ENCODE results near the gene MORN1.

MORN1 gene

DNA sequence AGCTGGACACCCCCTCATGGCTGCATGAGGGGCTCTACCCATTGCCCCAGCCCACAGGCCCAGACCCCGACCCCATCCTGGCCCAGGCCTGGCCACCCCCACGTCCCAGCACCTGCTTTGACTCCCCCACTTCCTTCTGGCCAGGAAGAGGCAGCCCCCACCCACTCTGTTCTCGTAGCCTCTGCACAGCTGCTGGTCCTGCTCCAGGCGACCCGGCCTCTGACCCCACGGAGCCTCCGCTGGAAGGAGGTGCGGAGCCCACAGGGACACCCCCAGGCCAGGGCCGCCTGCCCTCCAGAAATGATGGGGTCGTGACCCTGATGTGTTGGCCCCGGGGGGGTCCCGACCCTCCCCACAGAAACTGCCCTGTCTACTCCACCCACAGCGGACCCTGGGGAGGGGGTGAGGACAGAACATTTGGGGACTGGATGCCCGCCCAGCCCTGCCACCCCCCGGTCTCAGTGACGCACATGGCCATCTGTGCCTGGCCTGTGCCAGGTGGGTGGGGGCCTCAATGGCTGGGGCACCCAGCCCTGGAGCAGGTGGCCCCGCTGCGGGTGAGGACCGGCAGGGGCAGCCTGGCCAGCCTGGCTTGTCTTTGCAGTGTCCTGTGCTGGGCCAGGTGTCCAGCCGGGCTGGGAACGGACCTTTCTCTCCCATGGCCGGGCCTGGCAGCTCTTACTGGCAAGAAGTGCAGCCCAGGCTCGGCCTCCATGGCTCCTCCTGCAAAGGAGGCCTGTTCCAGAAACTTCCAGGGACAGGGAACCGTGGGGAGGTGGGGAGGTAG is 78.6 kb downstream of the MORN1 start:
- Histone ChIP-seq H3K27me3 (replicated peaks; ENCODE audit: control insufficient read depth, insufficient read depth, low read length) (no peaks in the 10 kb centered on the region), H3K36me3 (ENCODE audit: control insufficient read depth, insufficient read depth, low read length) (0 out of 2 replicates have a peak, but pooled peaks cover 2% of the 10 kb centered on the region), H3K4me3 (replicated peaks; ENCODE audit: low read depth, low read length) (no peak overlapping the region)
- no peak for DNase-seq (ENCODE audit: extremely low read depth, insufficient read length)
- TF ChIP-seq, protein P1, sequence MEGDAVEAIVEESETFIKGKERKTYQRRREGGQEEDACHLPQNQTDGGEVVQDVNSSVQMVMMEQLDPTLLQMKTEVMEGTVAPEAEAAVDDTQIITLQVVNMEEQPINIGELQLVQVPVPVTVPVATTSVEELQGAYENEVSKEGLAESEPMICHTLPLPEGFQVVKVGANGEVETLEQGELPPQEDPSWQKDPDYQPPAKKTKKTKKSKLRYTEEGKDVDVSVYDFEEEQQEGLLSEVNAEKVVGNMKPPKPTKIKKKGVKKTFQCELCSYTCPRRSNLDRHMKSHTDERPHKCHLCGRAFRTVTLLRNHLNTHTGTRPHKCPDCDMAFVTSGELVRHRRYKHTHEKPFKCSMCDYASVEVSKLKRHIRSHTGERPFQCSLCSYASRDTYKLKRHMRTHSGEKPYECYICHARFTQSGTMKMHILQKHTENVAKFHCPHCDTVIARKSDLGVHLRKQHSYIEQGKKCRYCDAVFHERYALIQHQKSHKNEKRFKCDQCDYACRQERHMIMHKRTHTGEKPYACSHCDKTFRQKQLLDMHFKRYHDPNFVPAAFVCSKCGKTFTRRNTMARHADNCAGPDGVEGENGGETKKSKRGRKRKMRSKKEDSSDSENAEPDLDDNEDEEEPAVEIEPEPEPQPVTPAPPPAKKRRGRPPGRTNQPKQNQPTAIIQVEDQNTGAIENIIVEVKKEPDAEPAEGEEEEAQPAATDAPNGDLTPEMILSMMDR (IDR thresholded peaks at IDR 0.05; ENCODE audit: insufficient read depth, low read length, poor library complexity, severe bottlenecking): no peak

GRCh38 chr1:2312160-2312514 is 79.2 kb downstream of the MORN1 start:
- peaks cover 2% of the 10 kb centered on the region; the same call in 1 of the 2 replicates for H3K36me3 ChIP-seq (ENCODE audit: control insufficient read depth, insufficient read depth, low read length)

DNA sequence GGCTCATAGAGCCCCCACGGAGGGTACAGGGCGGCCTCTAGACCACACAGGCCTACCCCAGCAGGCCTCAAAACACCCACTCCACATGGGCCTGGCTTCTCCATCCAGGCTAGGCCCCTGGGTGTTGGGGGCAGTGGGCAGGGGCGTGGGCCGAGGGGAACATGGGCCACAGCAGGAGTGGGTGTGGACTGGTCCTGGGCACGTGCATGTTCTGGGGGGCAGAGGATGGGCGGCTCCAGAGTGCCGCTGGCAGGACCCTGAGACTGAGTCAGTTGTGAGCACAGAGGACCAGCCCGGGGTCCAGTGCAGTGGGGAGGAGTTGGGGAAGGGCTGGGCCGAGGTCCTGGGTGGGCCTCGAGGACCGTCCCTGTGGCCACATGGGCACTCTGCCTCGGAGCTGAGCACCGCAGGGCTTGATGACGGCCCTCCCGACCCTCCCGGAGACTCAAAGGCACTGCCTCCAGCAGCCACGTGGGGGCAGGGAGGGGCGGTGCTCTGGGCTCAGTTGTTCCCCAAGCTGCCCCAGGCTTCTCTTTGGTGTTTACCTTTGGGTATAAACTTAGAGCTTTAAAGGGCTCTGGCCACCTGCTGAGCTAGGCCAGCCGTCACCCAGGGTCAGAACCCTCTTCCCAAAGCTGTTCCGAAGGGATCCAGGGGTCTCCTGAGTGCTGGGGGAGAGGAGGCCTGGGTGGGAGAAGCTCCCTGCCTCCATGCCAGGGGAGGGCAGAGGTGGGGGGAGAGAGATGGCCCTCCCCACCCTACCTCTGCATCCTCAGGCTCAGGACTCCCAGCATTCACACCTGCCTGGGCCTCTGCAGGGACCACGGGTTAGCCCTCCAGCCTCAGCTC is 79.9 kb downstream of the MORN1 start:
- no peak overlapping the region for H3K4me3 ChIP-seq (replicated peaks; ENCODE audit: low read depth, low read length)
- peak; percentile 48 for DNase-seq (ENCODE audit: extremely low read depth, insufficient read length)
- H3K36me3 ChIP-seq (ENCODE audit: control insufficient read depth, insufficient read depth, low read length): peaks cover 2% of the 10 kb centered on the region; the same call in 1 of the 2 replicates
- no peaks in the 10 kb centered on the region for H3K27me3 ChIP-seq (replicated peaks; ENCODE audit: control insufficient read depth, insufficient read depth, low read length)
- TF ChIP-seq, protein P1 (IDR thresholded peaks at IDR 0.05; ENCODE audit: insufficient read depth, low read length, poor library complexity, severe bottlenecking): peak; percentile 48

More at GRCh38 chr1:2312160-2312514, 79.2 kb downstream of the MORN1 start:
- no peaks in the 10 kb centered on the region for H3K27me3 ChIP-seq (replicated peaks; ENCODE audit: control insufficient read depth, insufficient read depth, low read length)
- no peak overlapping the region for H3K4me3 ChIP-seq (replicated peaks; ENCODE audit: low read depth, low read length)
- TF ChIP-seq, protein P1 (IDR thresholded peaks at IDR 0.05; ENCODE audit: insufficient read depth, low read length, poor library complexity, severe bottlenecking): no peak
- no peak for DNase-seq (ENCODE audit: extremely low read depth, insufficient read length)

GRCh38 chr1:2310332-2311183 is 80.8 kb downstream of the MORN1 start:
- H3K27me3 ChIP-seq (replicated peaks; ENCODE audit: control insufficient read depth, insufficient read depth, low read length): no peaks in the 10 kb centered on the region
- TF ChIP-seq, protein P1 (IDR thresholded peaks at IDR 0.05; ENCODE audit: insufficient read depth, low read length, poor library complexity, severe bottlenecking): no peak
- no peak overlapping the region for H3K4me3 ChIP-seq (replicated peaks; ENCODE audit: low read depth, low read length)
- DNase-seq (ENCODE audit: extremely low read depth, insufficient read length): no peak
- H3K36me3 ChIP-seq (ENCODE audit: control insufficient read depth, insufficient read depth, low read length): peaks cover 5% of the 10 kb centered on the region

DNA sequence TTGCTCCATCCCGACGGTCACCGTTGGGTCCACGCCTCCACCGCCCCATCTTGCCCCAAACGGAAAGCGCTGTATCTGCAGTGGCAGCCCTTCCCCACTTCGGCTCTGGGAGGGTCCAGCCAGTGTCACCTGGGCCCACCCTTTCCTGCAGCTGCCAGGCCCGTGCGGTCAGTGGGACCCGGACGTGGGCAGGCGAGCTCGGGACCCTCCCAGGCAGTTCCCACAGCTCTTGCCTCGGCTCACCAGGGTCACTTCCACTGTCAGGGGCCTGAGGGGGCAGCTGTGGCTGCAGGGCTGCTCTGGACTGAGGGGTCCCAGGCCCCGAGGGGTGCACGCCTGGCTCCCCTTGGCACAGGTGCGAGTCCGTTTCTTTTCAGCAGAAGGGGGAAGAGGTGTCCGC is 82.5 kb downstream of the MORN1 start:
- Histone ChIP-seq H3K27me3 (replicated peaks; ENCODE audit: control insufficient read depth, insufficient read depth, low read length) (no peaks in the 10 kb centered on the region), H3K4me3 (replicated peaks; ENCODE audit: low read depth, low read length) (no peak overlapping the region), H3K36me3 (ENCODE audit: control insufficient read depth, insufficient read depth, low read length) (peaks cover 9% of the 10 kb centered on the region)
- TF ChIP-seq, protein P1 (IDR thresholded peaks at IDR 0.05; ENCODE audit: insufficient read depth, low read length, poor library complexity, severe bottlenecking): no peak
- no peak for DNase-seq (ENCODE audit: extremely low read depth, insufficient read length)

Data from GM06990 (cell line).